GM12872 (cell line): ENCODE results near the gene NKD2.
A peak's percentile ranks its signal among the peaks of the same experiment; 100 is the strongest.

ENCODE experiments used
- TF ChIP-seq, protein P1 (sequence below): IDR thresholded peaks from 3 replicates; pipeline ENCODE4 v1.5.1; 2011; ENCODE audit warnings: low read depth, mild to moderate bottlenecking, low read length, moderate library complexity; ENCODE audit not compliant: insufficient read depth

NKD2 gene

GRCh38 chr5:1008451-1009358 lies at the start of gene NKD2:
Gene NKD2, plus strand, starts transcription at chr5:1008802. Its CDS starts 256 bp downstream, at chr5:1009058.
- TF ChIP-seq, protein P1, sequence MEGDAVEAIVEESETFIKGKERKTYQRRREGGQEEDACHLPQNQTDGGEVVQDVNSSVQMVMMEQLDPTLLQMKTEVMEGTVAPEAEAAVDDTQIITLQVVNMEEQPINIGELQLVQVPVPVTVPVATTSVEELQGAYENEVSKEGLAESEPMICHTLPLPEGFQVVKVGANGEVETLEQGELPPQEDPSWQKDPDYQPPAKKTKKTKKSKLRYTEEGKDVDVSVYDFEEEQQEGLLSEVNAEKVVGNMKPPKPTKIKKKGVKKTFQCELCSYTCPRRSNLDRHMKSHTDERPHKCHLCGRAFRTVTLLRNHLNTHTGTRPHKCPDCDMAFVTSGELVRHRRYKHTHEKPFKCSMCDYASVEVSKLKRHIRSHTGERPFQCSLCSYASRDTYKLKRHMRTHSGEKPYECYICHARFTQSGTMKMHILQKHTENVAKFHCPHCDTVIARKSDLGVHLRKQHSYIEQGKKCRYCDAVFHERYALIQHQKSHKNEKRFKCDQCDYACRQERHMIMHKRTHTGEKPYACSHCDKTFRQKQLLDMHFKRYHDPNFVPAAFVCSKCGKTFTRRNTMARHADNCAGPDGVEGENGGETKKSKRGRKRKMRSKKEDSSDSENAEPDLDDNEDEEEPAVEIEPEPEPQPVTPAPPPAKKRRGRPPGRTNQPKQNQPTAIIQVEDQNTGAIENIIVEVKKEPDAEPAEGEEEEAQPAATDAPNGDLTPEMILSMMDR = peak; percentile 50; the same call in 1 of the 3 replicates

GRCh38 chr5:959581-960531 lies 48.7 kb upstream of the NKD2 start:
- TF ChIP-seq, protein P1 = no peak

DNA sequence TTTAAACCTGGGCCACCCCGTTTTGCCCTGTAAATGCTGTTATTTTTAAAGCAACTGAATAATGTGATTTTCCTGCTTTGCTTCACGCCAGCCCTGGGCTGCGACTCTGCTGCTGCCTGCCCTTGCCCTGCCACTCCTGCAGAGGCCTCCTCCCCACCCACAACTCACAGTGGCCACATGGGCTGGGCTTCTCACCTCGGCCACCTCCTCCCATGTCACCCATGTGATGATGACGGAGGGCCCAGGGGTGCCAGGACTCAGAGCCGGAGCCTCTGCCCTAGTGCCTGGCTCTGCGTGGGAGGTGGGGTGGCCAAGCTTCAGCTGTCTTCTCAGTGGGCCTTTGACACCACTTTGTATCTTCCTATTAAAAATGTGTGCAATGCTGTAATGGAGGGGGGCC lies 48.1 kb upstream of the NKD2 start:
- TF ChIP-seq, protein P1 = no peak

GRCh38 chr5:961002-961710 lies 47.4 kb upstream of the NKD2 start:
- TF ChIP-seq, protein P1 = no peak

DNA sequence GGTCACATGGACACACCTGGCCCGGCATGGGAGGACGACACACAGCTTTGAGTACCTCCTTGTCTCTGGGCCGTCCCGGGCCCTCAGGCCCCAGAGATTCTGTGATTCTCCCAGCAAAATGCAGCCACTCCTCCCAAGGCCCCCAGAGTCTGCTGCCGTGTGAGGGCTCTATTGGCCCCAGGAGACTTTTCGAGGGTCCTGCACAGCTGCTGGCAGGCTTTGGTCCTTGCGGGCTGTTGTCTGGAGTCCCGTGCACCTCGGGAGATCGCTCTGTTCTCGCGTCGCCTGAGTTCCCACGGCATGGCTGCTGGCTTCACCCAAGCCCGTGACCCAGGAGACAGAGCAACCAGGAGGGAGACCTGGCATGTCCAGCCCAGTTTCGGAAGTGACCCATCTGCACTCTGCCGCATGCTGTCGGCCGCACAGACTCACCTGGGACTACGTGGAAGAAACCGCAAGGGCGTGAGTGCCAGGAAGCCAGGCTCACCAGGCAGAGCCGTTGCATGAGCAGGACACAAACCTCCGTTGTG lies 46.8 kb upstream of the NKD2 start:
- TF ChIP-seq, protein P1 = no peak

DNA sequence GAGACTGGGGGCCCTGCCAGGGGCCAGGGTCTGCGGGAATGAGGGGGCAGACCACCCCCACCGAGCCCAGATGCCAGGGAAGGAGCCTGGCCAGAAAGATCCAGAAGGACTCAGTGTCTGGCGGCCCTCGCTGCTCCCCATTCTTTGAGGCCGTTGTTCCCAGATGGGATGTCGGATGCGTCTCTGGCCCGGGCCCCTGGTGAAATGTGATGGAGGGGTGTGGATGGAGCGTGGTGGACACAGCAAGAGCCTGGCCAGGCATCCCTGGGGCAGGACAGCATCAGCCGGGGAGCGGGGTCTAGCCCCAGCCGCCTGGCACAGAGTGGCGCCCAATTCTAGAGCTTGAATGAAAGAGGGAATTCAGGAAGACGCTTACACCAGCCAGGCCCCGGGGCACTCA lies 46.2 kb upstream of the NKD2 start:
- TF ChIP-seq, protein P1 = no peak
